ENCODE data around the gene NXF3. TPM values are rescaled to one million over a fixed set of nuclear protein-coding genes. Genes with fewer than 3 reads are reported as not detected.
"Not testable (repeated sequence)": the region's sequence is repeated elsewhere in the genome, so short reads cannot be mapped to it uniquely, and the experiment has no call there.

Gene NXF3
- not detected in 3 replicates for total RNA-seq

GRCh38 chrX:103092942-103093341 lies at the start of gene NXF3:
Gene NXF3 (minus strand): TSS chrX:103093143. CDS start chrX:103093023, 120 bp downstream.
- DNase-seq (ENCODE audit: low spot score in 2 of 2, unreplicated experiment in 2 of 2) = no peak
- TF ChIP-seq CTCF (IDR thresholded peaks at IDR 0.05; ENCODE audit: unreplicated experiment) = no peak
- no peaks in the 10 kb centered on the region for H3K4me1 Mint-ChIP-seq
- no peaks in the 10 kb centered on the region for H3K27me3 Mint-ChIP-seq (ENCODE audit: low read depth)
- H3K9me3 Mint-ChIP-seq = peaks cover 9% of the 10 kb centered on the region
- no peak within 1 kb of the TSS for H3K4me3 Mint-ChIP-seq
- H3K36me3 Mint-ChIP-seq = no peaks in the 10 kb centered on the region
- no peak within 1 kb of the TSS for H3K27ac Mint-ChIP-seq

- DNase-seq (ENCODE audit: low spot score in 2 of 2, unreplicated experiment in 2 of 2); H3K27ac Mint-ChIP-seq; H3K36me3 Mint-ChIP-seq; H3K27me3 Mint-ChIP-seq (ENCODE audit: low read depth); H3K4me1 Mint-ChIP-seq; H3K4me3 Mint-ChIP-seq: not testable (repeated sequence)
- H3K9me3 Mint-ChIP-seq = peaks cover 13% of the 10 kb centered on the region
Observed at GRCh38 chrX:103136528-103136927, 43.6 kb upstream of the NXF3 start.

- Mint-ChIP-seq H3K36me3 (no peaks in the 10 kb centered on the region), H3K9me3 (peaks cover 42% of the 10 kb centered on the region), H3K4me1 (no peaks in the 10 kb centered on the region)
Observed at GRCh38 chrX:103124284-103124683, 31.3 kb upstream of the NXF3 start.

GRCh38 chrX:103120748-103121147 lies 27.8 kb upstream of the NXF3 start:
- no peak for TF ChIP-seq CTCF (IDR thresholded peaks at IDR 0.05; ENCODE audit: unreplicated experiment)
- Mint-ChIP-seq H3K27ac (no peak overlapping the region), H3K4me3 (no peak overlapping the region), H3K9me3 (peaks cover 36% of the 10 kb centered on the region), H3K27me3 (ENCODE audit: low read depth) (no peaks in the 10 kb centered on the region), H3K36me3 (no peaks in the 10 kb centered on the region), H3K4me1 (no peaks in the 10 kb centered on the region)
- no peak for DNase-seq (ENCODE audit: low spot score in 2 of 2, unreplicated experiment in 2 of 2)

More at GRCh38 chrX:103124284-103124683, 31.3 kb upstream of the NXF3 start:
- Mint-ChIP-seq H3K4me3 (no peak overlapping the region), H3K27me3 (ENCODE audit: low read depth) (no peaks in the 10 kb centered on the region), H3K27ac (no peak overlapping the region)
- no peak for TF ChIP-seq CTCF (IDR thresholded peaks at IDR 0.05; ENCODE audit: unreplicated experiment)
- DNase-seq (ENCODE audit: low spot score in 2 of 2, unreplicated experiment in 2 of 2) = no peak

GRCh38 chrX:103116970-103117369 lies 24.0 kb upstream of the NXF3 start:
- not testable (repeated sequence) for H3K36me3 Mint-ChIP-seq; DNase-seq (ENCODE audit: low spot score in 2 of 2, unreplicated experiment in 2 of 2); H3K4me3 Mint-ChIP-seq; H3K27me3 Mint-ChIP-seq (ENCODE audit: low read depth); H3K4me1 Mint-ChIP-seq; H3K27ac Mint-ChIP-seq
- H3K9me3 Mint-ChIP-seq = peaks cover 43% of the 10 kb centered on the region

- not testable (repeated sequence) for H3K4me3 Mint-ChIP-seq; H3K36me3 Mint-ChIP-seq; H3K27me3 Mint-ChIP-seq (ENCODE audit: low read depth); DNase-seq (ENCODE audit: low spot score in 2 of 2, unreplicated experiment in 2 of 2); H3K27ac Mint-ChIP-seq; H3K4me1 Mint-ChIP-seq
- peaks cover 36% of the 10 kb centered on the region for H3K9me3 Mint-ChIP-seq
Observed at GRCh38 chrX:103109497-103109896, 16.6 kb upstream of the NXF3 start.

GRCh38 chrX:103107836-103108235 lies 14.9 kb upstream of the NXF3 start:
- TF ChIP-seq CTCF (IDR thresholded peaks at IDR 0.05; ENCODE audit: unreplicated experiment) = no peak
- Mint-ChIP-seq H3K27me3 (ENCODE audit: low read depth) (no peaks in the 10 kb centered on the region), H3K27ac (no peak overlapping the region), H3K4me1 (no peaks in the 10 kb centered on the region), H3K36me3 (no peaks in the 10 kb centered on the region), H3K4me3 (no peak overlapping the region), H3K9me3 (peaks cover 32% of the 10 kb centered on the region)
- DNase-seq (ENCODE audit: low spot score in 2 of 2, unreplicated experiment in 2 of 2) = no peak

GRCh38 chrX:103107227-103107737 lies 14.3 kb upstream of the NXF3 start:
- H3K36me3 Mint-ChIP-seq; H3K27ac Mint-ChIP-seq; H3K4me1 Mint-ChIP-seq; H3K4me3 Mint-ChIP-seq; H3K27me3 Mint-ChIP-seq (ENCODE audit: low read depth); DNase-seq (ENCODE audit: low spot score in 2 of 2, unreplicated experiment in 2 of 2): not testable (repeated sequence)
- peaks cover 29% of the 10 kb centered on the region for H3K9me3 Mint-ChIP-seq

GRCh38 chrX:103104370-103104769 lies 11.4 kb upstream of the NXF3 start:
- H3K9me3 Mint-ChIP-seq = peaks cover 22% of the 10 kb centered on the region
- H3K27me3 Mint-ChIP-seq (ENCODE audit: low read depth); H3K4me3 Mint-ChIP-seq; H3K36me3 Mint-ChIP-seq; DNase-seq (ENCODE audit: low spot score in 2 of 2, unreplicated experiment in 2 of 2); H3K4me1 Mint-ChIP-seq; H3K27ac Mint-ChIP-seq: not testable (repeated sequence)

GRCh38 chrX:103103866-103104265 lies 10.9 kb upstream of the NXF3 start:
- H3K9me3 Mint-ChIP-seq = peaks cover 18% of the 10 kb centered on the region
- not testable (repeated sequence) for H3K27ac Mint-ChIP-seq; H3K4me3 Mint-ChIP-seq; DNase-seq (ENCODE audit: low spot score in 2 of 2, unreplicated experiment in 2 of 2); H3K4me1 Mint-ChIP-seq; H3K27me3 Mint-ChIP-seq (ENCODE audit: low read depth); H3K36me3 Mint-ChIP-seq
